ENCODE results near the gene USP11.

Gene USP11

DNA sequence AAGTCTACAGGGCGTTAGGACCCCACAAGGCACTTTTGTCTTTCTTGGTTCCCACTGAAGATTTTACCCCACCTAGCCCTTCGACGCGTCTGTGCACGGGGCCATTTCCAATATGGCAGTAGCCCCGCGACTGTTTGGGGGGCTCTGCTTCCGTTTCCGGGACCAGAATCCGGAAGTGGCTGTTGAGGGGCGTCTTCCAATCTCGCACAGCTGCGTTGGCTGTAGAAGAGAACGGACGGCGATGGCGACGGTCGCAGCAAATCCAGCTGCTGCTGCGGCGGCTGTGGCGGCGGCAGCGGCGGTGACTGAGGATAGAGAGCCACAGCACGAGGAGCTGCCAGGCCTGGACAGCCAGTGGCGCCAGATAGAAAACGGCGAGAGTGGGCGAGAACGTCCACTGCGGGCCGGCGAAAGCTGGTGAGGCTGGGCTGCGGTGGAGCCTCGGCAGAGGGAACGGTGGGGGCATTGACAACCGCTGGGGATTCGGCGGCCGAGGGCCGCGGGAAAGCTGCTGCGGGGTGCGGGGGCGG is at the start of gene USP11:
USP11 (plus strand) TSS at position 207 of the 530 bp plus-strand sequence; CDS start at position 242, 35 bp downstream.
- peak in 1 of 2 experiments; percentile 11 for DNase-seq

DNA sequence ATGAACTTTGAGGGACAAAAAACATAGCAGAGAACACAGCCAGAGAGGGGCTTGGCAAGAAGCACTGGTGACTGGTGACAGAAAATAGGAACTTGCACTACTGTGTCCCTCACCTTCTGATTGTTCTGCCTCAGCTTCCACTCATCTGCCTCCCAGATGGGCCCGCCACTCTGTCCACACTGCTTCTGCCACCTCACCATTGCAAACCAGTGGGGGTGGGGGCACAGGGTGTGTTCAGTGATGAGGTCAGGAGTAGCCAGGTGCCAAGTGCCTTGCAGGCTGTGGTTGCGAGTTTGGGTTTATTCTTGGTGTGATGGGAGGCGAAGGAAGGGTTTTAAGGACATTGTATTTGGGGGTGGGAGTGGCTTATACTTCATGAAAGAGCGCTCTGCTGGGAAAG is 48.3 kb upstream of the USP11 start:
- no peak for DNase-seq

GRCh38 chrX:47185241-47185640 is 47.6 kb upstream of the USP11 start:
- DNase-seq, result no peak

DNA sequence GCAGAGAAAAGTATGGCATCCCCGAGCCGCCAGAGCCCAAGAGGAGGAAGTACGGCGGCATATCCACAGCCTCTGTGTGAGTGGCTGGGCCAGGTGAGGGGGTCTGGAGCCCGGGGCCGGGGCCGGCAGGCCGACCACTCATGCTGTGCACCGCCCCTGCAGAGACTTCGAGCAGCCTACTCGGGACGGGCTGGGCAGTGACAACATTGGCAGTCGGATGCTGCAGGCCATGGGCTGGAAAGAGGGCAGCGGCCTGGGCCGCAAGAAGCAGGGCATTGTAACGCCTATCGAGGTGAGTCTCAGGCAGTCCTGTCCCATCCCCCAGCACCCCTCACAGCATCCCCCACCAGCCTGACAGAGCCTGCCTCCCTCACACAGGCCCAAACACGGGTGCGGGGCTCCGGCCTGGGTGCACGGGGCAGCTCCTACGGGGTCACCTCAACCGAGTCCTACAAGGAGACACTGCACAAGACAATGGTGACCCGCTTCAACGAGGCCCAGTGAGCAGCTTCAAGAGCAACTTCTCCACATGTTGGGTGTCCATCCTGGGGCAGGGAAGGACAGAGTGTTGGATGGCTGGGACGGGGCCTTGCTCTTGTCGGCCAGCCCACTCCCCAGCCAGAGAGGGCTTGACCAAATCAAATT is 46.6 kb upstream of the USP11 start:
- DNase-seq, result no peak

- no peak for DNase-seq
These were observed 45.6 kb upstream of the USP11 start for GRCh38 chrX:47187106-47187677.

DNA sequence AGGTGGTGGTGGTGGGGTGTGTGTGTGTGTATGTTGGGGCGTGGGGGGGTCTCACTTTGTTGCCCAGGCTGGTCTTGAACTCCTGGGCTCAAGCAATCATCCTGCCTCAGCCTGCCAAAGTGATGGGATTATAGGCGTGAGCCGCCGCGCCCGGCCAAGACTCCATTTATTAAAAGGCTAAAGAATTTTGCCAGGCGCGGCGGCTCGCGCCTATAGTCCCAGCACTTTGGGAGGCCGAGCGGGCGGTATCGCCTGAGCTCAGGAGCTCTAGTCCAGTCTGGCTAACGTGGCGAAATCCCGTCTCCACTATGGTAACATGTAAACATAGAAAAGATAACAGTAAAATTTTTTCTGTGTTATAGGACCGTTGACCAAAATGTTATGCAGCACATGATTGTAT is 42.9 kb upstream of the USP11 start:
- no peak for DNase-seq

- peak; percentile 74 to 79 for DNase-seq
These were observed 42.2 kb upstream of the USP11 start for GRCh38 chrX:47190445-47191269.

GRCh38 chrX:47191331-47191730 is 41.5 kb upstream of the USP11 start:
- DNase-seq, result no peak

DNA sequence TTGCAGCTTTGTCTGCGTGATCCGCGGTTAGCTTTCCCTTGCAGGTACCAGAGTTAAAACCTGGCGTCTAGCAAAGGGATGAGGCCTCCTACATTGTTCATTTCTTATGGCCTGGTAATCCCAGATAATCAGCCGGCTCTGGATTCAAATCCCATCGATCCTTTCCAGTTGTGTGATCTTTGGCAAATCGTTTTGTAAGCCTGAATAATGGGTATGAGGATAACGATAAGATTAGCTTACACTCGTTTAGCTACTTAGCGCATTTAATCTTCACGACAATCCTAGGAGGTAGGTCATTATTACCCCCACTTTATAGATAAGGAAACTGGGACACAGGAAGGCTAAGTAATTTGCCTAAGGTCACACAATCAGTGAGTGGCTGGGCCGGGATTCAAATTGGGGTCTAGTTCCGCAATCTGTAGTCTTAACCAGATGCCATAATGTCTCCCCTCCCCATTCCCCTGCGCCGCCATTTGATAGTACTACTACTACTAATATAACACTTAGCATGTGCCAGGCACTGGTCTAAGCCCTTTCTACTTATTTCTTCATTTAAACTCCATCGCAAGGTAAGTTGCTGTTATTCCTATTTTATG is 40.9 kb upstream of the USP11 start:
- DNase-seq, result no peak

DNA sequence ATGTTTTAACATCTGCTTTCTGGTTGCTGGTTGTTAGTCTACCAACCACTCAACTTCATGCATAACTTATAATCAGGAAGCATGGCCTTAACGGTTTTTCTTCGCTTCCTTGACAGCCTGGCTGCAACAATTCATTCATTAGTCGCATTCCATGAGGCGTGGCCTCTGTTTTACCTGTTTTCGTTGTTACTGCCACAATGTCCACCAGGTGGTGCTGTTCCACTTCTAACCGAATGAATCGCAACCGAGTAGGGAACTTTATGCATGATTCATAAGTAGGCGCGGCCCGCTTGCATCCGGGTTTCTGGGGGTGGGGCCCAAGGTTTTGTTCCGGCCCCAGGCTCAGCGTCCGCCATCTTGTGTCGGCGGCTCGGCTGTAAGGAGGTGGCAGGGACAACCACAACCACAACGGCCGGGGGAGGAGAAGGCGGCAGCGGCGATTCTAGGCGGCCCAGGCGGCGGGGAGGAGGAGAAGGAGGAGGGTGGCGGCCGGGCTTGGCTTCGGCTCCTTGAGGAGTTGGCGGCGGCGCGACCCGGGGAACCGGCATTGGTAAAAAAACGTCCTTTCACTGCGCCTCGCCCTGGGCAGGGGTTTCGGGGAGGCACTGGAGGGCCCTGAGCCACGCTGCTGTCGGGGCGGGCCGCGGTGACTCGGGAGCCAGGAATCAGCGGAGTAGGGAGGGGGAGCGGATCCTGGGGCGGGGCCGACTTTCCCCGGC is 39.2 kb upstream of the USP11 start, which contains the start of gene UBA1:
UBA1 (plus strand) TSS at position 355 of the 719 bp plus-strand sequence. CDS start 4,974 bp downstream, outside the sequence.
- DNase-seq, result peak; percentile 48 to 78

GRCh38 chrX:47194194-47194787 is 38.5 kb upstream of the USP11 start:
- DNase-seq, result no peak

DNA sequence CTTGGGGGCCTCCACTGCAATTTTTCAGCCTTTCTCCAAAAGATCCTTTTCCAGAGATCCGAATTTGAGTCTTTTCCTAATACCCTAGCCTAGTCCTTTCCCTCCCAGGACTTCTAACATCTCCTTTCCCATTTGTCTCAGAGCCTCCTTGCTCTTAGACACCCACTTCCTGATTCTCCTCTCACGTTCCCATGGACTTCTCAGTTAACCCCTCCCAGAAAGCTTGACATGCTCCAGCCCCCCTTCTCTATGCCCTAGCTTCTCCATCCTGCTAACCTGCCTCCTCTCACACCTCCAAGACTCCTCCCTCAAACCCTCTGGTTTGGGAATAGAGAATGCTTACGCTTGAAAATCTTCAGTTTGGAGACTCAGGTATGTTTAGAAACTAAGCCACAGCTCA is 36.7 kb upstream of the USP11 start:
- DNase-seq, result no peak

DNA sequence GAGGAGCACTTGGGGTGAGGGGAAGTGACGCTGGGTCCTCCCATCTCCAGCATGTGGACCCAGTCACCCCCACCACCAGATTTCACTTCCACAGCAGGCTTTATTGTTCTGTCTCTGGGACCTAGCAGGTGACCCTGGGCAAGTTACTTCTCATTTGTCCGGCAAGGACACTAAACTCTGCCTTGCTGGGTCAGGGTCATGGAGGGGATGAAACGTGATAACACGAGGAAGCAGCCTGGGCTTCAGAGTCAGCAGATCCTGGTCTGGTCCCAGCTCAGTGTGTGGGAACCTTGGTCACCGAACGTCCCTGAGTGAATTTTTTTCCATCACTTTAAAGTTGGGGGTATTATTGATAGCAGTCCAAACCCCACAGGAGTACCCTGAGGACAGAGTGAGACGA is 35.3 kb upstream of the USP11 start:
- DNase-seq, result no peak

DNA sequence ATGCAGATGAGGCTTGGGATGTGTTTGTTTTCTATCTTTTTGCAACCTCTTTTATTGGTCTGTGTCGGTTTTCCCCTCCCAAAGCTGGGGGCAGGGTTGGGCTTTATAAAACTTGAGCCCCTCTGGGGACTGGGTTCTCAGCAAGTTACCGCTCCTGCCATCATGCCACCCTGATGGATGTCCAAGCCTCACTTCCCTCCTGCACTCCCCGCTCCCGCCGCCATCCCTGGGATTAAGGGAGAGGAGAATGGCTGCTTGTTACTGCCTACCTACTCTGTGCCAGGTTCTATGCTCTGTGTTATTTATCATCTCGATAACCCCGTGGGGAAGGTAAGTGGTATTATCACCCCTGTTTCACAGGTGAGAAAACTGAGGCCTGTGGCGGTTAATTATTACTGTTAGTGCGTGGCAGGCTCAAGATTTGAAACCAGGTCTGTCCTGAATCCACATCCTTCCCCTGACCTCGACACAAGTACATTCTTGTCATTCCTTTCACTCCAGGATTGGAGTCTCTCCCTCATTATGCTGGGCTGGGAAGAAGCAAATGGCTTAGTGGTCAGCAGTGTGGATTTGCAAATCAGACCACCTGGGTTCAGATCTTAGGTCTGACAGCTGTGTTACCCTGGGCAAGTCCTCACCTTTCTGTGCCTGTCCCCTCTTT is 34.7 kb upstream of the USP11 start:
- DNase-seq, result no peak

DNA sequence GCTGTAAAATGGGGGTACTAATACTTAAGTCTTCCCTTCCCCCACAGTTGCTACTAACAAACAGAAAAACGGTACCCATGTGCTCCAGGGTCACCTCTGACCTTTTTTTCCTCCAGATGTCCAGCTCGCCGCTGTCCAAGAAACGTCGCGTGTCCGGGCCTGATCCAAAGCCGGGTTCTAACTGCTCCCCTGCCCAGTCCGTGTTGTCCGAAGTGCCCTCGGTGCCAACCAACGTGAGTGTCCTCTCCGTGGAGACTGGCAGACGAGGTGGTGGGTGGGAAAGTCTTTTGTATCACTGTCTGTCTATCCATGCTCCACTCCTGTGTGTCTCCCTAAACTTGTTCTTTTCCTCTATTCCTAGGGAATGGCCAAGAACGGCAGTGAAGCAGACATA is 34.1 kb upstream of the USP11 start:
- DNase-seq, result no peak

GRCh38 chrX:47199286-47199685 is 33.5 kb upstream of the USP11 start:
- DNase-seq, result no peak

DNA sequence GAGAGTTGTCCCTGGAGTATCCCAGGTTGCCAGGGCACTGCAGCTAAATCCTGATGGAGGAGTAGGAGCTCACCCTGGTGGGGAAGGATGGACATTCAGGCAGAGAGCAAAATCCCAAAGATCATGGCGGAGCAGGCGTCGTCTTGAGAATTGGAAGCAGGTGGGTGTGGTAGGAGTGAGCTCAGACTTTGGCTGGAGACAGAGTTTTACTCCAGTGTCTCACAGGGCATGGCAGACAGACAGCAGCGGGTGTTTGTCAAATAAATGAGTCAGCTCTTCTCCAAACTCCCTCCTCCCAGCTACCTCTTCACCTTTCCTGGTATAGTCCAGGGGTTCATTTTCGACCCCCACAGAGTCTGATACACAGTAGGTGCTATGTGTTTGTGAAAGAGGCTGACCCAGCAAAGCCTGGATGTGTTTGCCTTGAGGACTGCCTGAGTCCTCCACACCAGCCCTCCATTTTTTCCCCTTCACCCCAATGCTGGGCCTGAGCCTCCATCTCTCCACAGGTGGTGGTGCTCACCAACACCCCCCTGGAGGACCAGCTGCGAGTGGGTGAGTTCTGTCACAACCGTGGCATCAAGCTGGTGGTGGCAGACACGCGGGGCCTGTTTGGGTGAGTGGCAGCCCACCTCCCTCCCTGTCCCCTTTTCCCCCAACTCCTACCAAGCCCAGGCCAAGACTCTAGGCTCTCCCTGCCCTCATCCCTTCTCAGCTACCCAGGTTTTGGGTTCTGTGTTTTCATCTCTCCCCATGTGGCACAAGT is 32.2 kb upstream of the USP11 start:
- no peak for DNase-seq

GRCh38 chrX:47201345-47201944 is 31.4 kb upstream of the USP11 start:
- DNase-seq, result no peak

- DNase-seq, result no peak
These were observed 30.5 kb upstream of the USP11 start for GRCh38 chrX:47202316-47202715.

DNA sequence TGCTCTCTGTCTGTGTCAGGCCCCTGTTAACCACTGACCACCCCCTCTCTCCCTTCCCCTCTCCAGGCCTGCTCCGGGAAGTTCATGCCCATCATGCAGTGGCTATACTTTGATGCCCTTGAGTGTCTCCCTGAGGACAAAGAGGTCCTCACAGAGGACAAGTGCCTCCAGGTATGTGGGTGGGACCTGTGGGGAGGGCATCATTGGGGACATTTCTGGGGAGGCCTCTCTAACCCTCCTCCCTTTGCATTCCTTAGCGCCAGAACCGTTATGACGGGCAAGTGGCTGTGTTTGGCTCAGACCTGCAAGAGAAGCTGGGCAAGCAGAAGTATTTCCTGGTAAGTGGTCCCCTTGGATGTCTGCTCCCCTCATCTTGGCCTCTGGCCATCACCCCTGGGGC is 29.9 kb upstream of the USP11 start:
- no peak for DNase-seq
